Limb (tissue), 2 donors: ENCODE measurements around the gene TTC39A.

Experiments used
- DNase-seq, 2 donors: peaks; one replicate each; pipeline ENCODE4 v3.0.0-alpha.2; 2016; ENCODE audit errors: extremely low spot score in 2 of 2

The TTC39A gene

GRCh38 chr1:51314974-51315373 lies 15.4 kb downstream of the TTC39A start:
- peak in 1 of 2 donors; percentile 34 for DNase-seq

DNA sequence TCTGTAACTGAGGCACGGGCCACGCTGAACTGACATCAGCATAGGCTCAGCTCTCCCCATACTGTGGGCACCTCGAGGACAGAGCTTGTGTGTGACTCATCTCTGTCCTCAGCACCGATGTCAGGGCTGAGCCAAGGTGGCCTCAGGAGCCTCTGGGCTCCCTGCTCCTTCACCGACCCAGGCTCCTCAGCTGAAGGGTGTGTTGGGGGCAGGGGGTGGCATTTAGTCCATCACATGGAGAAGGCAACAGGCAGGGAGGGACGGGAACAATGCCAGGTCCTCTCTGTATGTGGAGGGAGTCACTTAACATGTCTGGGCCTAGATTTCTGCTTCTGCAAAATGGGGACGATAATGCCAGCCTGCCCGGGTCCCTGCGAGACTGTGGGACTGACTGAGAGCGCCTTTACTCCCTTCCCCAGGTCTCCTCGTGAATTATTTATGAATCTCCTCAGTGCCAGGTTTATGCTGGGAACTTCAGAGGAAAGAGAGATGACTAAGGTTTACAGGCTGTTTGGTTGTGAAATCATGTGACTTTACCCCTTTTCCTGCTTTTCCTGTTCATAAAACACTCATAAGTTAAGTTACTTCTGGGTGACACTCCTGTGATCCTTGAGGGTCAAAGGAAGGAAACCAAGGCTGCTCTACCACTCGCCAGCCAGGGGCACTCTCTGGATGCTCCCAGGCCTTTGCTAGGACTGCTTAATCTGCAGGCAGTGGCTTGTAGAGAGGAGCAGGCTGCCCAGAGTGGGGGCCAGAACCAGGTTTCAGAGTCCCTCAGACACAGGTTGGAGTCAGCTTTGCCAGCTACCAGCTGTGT lies 16.2 kb downstream of the TTC39A start:
- DNase-seq = peak in 1 of 2 donors; percentile 26

- DNase-seq = no peak
Observed at GRCh38 chr1:51313268-51313852, 17.0 kb downstream of the TTC39A start.

GRCh38 chr1:51312718-51313117 lies 17.6 kb downstream of the TTC39A start:
- no peak for DNase-seq

GRCh38 chr1:51311826-51312225 lies 18.5 kb downstream of the TTC39A start:
- DNase-seq = no peak

GRCh38 chr1:51310871-51311613 lies 19.3 kb downstream of the TTC39A start:
- DNase-seq = no peak

DNA sequence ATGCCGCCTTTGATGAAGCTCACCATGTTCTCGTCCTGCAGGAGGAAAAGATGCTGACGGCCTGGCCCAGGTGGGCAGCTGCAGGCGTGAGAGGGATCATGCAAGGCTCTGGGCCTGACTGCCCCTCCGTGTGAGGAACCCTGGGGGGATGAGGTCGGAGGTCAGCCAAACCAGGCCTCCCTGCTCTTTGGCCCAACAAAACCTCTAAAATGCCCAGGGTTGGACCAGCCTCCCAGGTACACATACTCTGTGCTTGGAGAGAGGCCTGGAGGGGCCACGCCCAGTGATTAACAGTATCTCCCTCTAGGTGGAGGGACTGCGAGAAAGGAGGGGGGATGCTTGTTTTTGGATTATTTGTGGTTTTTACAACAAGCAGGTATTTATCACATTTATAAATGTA lies 21.1 kb downstream of the TTC39A start:
- DNase-seq = no peak

GRCh38 chr1:51308636-51309035 lies 21.7 kb downstream of the TTC39A start:
- DNase-seq = no peak

DNA sequence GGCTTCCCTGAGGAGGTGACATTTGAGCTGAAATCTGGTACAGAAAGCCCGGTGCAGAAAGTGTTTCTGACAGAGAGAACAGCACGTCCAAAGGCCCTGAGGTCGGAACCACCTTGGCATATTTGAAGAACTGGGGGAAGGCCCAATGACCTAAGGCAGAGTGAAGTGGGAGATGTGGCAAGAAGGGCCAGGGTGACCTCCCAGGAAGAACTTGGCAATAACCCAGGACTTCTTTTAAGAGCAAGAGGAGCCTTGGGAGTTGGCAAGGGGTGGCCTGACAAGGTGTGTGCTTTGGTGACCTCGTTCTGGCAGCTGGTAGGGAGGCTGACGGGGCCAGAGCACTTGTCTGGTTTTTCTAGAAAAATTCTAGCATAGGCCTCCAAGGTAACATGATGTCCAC lies 23.4 kb downstream of the TTC39A start:
- no peak for DNase-seq

- peak in 1 of 2 donors; percentile 29 for DNase-seq
Observed at GRCh38 chr1:51305371-51305823, 25.0 kb downstream of the TTC39A start.

GRCh38 chr1:51304360-51304759 lies 26.0 kb downstream of the TTC39A start:
- DNase-seq = no peak

DNA sequence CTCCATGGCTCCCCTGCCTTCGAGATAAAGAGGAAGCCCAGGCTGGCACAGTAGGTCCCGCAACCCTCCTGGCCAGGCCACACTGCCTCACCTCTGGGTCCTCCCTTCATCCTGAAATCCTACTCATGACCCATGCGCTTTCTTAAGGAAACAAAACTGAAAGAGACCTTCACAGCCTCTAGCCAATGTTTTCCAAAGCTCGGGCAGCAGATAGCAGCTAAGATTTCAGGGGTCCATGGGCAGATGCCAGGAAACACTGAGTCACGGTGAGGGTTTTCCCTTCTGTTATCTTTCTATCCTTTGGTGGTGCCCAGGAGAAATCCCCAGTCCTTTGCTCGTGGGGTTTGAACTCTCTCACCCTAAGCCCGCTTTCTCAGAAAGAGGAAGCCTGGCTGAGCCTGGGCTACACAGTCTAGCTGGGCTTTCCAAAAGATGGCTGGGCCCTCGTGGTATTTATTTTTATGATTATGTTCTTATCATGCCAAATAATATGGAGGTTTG lies 26.6 kb downstream of the TTC39A start:
- DNase-seq = peak in 1 of 2 donors; percentile 22

DNA sequence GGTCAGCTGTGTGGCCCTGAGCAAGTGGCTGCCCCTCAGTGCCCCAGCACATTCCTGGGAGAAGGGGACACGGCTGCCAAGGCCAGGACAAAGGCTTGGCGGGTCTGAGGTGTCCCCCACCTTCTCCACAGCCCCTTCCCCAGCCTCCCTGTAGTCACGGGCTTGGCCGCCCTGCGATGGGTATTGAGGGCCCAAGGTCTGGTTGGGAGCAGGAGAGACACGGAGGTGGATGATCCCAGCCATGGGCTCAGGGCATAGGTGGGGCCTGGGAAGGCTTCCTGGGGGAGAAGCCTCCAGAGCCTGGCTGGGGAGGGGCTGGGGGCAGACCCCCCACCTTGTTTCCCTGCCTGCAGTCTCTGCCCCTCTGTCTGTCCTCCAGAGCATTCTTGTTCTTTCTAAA lies 27.0 kb downstream of the TTC39A start:
- no peak for DNase-seq

DNA sequence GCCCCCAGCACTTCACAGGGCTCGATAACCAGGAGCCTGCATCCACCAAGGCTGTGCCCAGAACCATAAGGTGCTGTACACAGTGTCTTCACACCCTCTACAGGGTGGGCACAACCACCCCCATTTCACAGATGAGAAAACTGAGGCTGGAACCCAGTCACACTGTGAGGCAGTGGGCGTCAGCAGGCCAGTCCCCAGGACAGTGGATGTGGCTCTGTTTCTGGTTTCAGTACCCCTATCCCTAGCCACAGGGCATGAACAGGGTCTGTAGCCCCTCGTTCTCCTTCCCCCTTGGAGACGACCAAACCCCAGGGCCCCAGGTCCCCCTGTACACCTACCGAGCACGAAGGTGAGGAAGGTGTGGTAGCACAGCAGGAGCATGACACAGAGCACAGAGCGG lies 27.6 kb downstream of the TTC39A start:
- DNase-seq = no peak

GRCh38 chr1:51302270-51302669 lies 28.1 kb downstream of the TTC39A start:
- peak in 1 of 2 donors; percentile 22 for DNase-seq

DNA sequence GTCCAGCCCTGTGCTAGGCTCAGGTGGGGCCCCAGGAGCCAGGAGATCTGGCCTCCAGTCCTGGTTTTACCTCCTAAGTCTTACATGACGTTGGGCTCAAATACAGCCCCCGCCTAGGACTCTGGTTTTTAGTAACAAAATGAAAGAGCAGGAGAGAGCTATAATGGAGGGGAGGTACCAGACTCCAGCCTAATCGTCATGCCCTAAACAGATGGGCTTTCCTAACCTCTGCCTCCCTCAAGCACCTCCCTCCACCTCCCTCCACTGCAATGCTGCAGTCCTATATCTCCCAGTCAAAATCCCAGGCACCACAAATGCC lies 28.6 kb downstream of the TTC39A start:
- no peak for DNase-seq

GRCh38 chr1:51301152-51301843 lies 29.1 kb downstream of the TTC39A start:
- no peak for DNase-seq

- no peak for DNase-seq
Observed at GRCh38 chr1:51299981-51300670, 30.2 kb downstream of the TTC39A start.

GRCh38 chr1:51299185-51299885 lies 31.0 kb downstream of the TTC39A start:
- DNase-seq = no peak

DNA sequence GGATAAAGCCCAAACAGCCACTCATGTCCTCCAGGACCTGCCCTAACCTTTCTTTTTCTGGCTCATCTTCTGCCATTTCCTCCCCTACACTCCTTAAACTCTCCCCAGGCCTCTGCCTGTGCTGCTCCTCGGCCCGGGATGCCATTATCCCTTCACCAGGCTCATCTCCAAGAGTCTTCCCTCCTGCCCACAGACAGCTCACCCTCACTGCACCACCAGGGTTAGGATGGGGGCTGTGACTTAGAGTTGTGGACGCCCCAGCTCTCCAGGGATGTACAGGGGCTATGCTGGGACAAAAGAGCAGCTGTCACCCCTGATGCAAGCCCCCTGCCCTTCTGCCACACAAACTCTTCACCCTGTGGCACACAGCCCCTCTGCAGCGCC lies 32.0 kb downstream of the TTC39A start:
- no peak for DNase-seq
